ENCODE results near the gene ITSN1. TPM values are rescaled to one million over a fixed set of nuclear protein-coding genes. Genes with fewer than 3 reads are reported as not detected.

Gene ITSN1
- polyA plus RNA-seq, 12 donors, result 29.8 to 65.1 (median 37.2) TPM; not detected in 1

DNA sequence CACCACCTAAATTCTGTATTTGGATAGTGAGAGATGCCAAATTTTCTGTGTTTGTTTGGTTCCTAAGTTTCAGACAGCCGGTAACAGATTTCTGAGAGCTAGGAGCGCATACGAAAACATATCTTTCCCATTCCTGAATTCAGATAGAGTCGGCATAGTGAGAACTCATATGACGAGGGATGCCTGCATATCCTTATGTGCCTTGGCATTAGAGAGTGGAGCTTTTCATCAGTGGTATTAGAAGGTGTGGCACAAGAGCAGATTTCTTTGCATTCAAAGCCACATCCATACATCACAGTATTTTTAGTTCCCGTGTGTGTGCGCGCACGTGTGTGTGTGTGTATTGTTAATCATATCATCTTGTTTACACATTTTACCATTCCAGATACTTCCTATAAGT is 187.5 kb downstream of the ITSN1 start:
- DNase-seq, result no peak

DNA sequence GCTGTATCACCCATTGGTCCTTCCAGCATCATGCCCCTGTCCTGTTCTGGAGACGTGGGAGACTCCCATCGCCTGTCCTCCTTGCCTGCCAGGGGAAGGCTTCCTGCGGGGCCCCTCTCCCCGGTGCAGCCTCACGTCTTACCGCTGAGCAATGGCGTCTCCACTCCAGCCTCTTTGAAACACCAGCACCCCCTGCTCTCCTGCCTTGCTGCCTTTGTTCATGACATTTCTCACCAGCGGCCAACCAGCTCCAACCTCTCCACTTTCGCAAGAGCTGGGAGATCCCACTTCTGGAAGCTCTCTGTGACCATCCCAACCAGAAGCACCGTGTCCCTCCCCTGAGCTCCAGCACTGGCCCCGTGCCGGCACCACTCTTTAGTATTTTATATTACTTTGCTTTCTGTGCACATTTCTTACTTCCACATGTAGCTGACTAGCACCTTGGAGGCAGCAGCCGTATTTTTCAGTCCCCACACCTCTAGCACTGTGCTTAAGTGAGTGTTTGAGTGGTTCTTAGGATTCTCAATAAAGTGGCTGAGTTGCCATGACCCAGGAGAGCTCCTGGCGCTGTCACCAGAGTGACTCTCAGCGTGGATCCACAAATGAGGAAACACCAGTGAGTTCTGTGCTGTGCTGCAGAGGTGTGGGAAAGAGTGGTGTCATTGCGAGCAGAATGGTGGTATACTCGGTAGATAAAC is 189.8 kb downstream of the ITSN1 start:
- no peak for DNase-seq

DNA sequence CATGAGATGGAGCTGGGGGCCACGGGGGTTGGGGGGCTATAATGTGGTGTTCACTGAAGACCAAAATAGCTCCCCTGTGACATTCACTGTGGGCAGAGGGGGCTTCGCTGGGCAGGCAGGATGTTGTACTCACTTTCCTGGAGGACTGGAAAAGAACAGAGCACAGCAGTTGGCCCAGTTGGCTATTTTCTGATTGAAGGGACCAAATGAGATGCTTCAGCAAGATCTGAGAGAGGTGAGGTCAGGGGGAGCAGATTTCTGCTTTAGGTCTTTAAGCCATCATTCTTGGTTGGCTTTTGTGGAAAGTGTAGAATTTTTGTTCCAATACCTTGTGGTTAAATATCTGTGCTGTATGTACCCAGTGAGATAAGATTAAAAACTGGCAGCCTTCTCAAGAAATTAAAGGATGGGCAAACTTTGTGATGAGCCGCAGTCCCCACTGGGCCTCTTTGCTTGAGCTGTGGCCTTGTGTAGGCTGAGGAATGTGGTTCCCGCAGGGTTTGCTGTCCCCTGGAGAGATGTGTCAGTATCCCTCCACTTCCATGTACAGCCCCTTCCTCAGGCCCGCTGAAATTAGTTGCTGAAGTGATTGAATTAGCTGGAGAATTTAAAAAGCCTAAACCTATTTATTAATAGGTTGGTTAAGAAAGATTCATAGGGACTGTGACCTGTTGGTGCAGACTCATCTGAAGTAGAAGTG is 192.7 kb downstream of the ITSN1 start:
- DNase-seq, result no peak

DNA sequence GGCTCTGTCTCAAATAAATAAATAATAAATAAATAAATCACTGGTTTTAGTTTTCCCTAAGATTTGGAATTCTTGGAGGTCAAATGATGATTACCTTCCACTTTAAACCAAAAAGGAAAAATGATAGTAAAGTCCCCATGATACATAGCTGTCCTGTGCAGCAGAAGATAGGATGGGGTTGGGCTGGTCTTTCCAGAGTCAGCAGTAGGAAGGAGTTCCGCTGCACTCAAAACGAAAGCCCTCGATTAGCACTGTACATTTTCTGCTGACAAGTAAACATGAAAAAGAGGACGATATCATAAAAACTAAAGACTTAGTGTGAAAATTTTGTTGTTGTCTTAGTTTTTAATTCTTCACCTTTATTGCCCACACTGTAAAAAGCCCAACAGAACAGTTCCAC is 193.6 kb downstream of the ITSN1 start:
- no peak for DNase-seq

DNA sequence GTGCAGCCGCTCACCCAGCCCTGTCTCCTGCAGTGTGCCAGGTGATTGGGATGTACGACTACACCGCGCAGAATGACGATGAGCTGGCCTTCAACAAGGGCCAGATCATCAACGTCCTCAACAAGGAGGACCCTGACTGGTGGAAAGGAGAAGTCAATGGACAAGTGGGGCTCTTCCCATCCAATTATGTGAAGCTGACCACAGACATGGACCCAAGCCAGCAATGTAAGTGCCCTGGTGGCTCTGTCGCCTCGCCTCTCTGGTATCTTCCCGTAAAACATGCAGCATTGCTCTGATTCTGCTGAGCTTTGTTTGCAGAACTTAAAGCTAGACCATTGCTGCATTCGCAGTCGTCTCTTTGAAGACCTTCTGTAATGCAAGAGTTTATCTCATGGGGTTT is 194.1 kb downstream of the ITSN1 start:
- DNase-seq, result no peak

DNA sequence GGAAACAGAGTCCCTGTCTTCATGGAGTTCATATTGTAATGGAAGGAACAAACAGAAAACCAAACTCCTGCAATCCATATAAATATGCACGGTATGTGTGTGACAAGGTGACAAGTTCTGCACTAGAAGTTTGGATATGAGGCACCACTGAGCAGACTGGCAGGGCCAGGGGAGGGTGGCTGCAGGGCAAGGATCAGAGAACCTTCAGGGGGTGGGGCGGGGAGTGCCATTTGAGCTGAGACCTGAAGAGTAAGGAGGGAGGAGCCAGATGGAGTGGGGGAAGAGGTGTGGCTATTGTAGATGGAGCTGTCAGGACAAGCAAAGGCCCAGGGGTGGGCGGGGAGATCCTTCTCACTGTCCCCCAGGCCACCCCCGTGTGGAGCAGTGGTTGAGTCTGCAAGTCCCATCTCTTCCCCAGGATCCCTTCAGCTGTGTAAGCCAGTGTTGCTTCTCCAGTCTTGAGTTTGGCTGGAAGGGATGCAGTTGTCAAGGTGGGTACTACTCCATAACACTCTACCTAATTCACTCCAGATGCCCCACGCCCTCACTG is 196.9 kb downstream of the ITSN1 start:
- DNase-seq, result no peak

DNA sequence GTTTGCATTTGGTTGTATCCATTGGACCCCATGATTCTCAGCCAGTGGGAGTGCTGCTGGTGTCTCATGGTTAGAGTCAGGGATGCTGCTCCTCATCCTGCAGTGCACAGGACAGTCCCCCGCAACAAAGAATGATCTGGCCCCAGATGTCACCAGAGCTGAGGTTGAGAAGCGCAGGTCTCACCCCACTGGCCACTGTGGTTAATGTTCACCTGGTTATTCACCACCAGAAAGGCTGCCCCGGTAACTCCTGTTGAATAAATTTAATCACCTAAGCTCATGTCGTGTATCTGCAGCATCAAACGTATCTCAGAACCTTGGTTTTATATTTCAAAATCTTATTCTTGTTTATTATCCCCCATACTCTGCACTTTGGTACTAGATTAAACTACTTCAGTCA is 197.5 kb downstream of the ITSN1 start:
- no peak for DNase-seq

DNA sequence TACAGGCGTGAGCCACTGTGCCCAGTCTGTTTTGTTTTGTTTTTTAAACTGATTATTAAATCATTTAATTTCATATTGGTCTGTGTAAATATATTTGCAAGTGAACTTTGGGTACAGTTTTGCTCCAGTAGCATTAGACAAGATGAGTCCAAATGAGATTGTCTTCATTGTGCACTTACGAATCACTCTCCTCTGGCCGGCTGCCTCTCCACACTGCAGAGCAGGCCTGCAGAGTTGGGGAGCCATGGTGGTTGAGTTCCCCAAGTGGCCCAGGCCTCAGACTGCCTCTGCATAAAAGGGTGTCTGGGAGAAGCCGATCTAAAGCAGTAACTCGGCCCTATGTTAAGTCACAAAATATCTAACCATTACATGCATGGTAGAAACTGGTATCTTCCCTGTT is 198.5 kb downstream of the ITSN1 start:
- no peak for DNase-seq

DNA sequence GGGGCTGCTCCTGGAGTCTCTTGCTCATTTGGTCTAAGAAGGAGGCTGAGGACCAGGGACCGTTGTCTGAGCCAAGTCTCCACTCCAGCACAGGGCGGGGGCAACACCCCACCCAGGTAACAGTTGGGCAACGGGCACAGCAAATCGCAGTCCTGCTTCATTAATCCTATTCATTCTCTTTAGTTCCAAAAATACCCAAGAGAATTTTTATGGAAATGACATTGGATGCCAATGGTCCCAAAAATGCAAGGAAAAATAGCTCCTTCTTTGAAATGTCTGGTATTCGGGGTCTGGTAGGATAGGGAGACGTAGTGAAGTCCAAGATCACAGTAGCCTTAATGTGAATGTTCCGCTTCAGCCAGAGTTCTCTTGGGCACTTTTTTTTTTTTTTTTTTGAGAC is 199.3 kb downstream of the ITSN1 start:
- DNase-seq, result no peak

DNA sequence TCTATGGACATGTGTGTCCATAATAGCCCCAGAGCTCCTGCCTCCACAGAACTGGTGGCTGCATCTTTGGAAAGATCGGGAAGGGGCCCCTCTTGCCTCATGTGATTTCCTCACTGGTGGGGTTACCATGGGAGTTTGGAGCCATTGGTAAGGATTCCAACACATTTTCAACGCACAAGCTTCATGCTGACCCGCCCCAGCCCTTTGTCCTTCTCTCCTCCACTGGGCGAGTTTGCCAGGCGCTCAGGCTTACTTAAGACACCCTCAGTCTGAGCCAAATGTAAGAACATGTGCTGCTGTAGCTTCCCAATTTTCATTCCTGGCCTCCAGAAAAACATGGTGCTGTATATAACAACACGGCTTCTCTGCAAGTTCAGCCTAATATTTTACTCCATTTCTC is 200.9 kb downstream of the ITSN1 start:
- no peak for DNase-seq

DNA sequence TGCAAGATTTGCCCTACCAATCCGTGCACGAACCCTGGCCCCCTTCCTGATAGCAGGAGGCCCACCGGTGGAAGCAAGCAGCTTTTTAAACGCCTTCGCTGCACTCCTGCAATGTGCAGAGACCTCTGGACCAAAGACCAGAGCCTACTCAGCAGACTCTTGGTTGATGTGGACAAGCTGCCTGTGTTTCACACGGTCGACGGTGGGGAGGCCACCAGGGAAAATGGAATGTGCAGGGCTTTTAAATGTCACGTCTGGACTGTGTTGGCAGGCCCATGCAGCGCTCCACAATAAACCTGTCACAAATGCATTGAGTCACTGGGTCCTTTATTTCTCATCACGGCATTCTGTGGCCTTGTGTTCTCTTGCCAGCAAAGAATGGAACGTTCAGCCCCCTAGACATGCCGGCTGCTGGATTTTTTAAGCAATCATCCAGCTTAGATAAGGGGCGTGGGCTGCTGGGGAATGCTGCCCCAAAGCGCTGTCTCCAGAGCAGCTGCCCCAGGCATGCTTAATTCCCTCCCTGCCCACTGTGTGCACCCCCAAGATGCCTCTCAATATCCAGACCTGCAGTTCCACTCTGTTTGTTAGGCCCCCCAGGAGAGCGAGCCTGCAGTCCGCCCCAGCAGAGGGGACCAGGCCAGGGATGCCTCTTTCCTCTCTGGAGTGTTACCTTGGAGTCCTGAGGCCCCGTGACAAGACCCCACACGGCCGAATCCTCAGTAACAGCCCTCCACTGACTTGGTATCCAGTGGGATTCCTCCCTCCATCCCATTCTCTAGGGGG is 202.0 kb downstream of the ITSN1 start:
- DNase-seq, result no peak

DNA sequence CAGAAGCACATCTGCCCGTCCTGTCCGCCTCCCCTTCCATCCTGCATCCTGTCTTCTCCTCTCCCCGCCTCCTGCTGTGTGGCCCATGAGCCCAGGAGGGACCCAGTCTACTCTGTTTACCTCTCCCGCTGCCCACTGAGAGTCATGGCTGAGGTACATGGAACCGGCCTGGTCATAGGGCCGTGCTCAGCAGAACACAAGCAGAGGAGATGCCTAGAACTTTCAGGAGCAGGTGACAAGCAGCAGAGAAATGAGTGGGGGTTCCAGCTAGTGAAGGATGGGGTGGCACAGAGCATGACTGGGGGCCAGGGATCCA is 202.5 kb downstream of the ITSN1 start:
- DNase-seq, result no peak

DNA sequence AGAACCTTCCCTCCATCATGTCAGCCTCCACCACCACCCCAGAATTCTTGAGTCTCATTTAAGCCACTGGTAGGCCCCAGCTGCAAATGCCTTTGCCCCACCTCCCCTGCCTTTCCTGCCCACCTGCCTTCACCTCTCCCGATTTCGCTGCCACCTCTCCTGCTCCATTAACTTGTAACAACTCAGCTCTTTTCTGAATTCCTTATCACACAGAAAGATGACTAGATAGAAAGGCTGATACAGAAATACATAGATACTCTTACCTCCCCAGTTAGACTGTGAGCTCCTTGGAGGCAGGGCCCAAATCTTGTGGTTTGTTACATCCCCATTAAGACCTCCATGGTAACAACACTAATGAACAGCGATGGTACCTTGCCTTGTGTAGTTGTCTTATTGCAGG is 203.8 kb downstream of the ITSN1 start:
- DNase-seq, result no peak

DNA sequence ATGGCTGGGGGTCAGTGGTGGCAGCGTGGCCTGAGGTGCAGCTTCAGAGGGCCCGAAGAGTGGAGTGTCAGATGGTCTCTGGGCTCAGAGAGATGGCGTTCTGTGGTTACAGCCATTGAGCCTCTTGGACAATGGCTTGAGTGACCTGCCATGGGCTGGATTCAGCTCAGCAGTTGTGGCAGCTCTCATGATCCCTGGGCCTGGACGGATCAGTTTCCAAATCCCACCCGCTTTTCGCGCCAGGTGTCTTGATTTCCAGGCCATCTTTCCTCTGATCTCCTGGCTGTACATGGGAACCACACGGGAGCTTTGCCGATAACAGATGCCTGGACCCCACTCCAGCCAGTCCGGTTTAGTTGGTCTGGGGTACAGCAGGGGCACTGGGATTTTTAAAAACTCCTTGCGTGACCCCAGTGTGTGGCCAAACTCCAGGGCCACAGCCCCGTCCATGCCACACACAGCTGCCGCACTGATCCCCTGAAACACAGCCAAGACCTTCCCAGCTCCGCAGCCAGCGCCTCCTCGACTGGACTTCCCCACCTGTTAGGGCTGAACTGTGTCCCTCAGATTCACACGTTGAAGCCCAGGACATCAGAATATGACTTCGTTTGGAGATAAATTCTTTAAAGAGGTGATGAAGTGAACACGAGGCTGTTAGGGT is 205.4 kb downstream of the ITSN1 start:
- no peak for DNase-seq

DNA sequence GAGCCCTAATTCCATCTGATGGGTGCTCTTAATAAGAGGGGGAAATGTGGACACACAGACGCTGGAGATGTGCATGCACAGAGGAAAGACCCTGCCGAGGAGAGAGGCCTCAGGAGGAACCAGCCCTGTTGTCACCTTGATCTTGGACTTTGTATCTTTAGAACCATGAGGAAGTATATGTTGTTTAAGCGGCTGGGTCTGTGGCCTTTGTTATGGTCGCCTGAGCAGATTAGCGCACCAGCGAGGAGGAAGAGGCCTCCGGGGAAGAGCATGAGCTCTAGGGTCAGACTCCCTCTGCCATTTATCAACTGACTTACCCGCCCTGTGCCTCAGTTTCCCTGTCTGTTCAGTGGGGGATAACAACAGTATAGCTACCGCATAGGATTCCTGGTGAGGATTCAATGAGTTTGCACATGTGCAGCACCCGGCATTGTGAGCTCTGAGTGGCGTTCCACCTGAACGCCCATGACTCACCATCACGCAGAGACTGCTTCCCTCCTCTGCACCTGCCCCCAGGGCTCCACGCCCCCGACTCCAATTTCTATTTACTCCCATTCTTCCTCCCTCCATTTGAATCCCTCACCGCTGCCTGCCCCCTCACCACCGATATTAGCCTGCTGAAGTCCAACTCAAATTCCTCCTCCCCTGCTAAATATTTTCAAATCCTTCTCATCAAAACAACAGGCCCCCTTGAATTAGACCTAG is 206.1 kb downstream of the ITSN1 start:
- no peak for DNase-seq

DNA sequence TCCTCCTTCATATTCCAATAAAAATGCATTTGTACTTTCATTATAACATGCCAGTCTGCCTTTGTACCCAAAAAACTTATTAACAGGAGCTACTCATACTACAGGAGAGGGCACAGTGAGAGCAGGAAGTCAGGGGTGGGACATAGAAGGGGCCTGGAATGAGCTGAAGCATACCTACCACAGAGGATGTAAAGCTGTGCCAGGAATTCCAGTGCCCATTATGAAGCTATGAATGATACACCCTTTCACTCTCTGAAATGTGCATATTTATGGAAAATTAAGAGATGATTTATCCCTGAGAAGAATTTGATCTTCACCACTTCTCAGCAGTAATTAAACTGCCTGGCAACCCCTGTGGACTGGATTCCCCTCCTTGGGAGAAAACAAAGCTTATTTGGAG is 207.5 kb downstream of the ITSN1 start:
- DNase-seq, result no peak

DNA sequence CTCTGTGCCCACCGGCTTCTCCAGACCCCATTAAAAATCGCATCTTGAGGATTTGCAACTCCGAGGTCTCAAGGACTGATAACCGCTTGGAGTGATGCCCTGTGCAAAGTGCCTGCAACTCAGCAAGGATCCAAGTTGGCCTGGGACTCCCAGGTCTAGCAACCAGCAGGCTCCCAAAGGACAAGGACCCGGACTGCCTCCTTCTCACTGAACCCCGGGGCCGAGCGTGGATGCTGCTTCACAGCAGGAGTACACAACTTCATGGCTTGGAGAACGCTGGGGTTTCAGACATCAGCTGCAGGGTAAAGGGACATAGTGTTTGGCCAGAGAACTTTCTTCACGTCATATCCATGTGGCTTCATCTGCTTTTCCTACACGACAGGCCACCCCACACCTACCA is 208.1 kb downstream of the ITSN1 start:
- DNase-seq, result no peak

DNA sequence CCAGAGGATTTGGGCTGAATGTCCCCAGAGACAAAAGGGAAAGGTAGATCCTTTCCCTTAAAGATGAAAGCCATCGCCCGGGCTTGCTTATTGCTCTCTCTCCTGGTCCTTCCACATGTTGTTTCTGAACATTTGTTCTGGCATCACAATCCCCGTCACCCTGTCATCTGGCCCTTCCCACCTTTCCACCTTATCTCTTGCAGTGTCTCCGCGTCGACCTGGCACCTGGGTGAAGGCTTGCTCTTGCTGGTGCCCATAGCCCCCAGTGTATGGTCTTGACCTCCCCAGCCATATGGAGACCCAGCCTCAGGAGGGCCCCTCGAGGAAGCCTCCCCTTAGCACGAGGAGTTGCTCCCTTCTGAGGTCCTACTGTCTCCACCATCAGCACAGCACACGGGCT is 208.7 kb downstream of the ITSN1 start:
- DNase-seq, result no peak

DNA sequence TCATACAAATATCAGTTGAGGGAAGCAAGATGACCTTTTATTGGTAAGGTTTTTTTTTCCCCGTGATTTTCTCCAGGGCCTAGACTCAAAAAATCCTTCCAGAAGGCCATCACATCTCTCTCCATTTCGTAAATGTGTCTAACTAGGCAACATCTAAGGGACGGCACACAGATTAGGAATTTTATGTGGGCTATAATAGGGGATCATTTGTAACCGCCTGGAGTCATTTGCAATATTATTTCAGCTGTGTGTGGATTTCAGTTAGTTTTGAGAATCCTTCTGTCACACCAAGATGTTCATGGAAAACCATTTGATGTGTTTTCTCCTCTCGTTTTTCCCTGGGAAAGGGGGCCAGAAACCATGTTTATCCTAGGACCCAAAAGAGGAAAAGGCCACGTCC is 210.2 kb downstream of the ITSN1 start:
- DNase-seq, result no peak

DNA sequence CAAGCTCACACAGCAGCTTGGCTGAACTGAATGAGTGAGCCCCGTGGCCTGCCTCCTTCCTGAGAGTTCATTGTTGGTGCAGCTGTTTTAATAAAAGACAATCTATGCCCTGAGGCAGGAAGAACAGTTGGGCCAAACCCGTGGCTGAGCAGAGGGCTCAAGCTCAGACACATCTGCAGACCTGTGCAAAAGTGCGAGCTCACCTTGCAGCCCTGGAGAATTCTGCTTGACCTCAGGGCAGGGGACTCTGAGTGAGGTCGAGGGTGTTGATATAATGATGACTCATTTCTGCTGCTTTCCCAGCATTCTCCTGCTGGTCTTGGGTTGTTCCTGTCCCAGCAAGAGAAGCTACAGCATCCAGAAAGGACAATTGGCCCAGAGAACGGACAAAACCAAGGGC is 212.3 kb downstream of the ITSN1 start:
- no peak for DNase-seq

DNA sequence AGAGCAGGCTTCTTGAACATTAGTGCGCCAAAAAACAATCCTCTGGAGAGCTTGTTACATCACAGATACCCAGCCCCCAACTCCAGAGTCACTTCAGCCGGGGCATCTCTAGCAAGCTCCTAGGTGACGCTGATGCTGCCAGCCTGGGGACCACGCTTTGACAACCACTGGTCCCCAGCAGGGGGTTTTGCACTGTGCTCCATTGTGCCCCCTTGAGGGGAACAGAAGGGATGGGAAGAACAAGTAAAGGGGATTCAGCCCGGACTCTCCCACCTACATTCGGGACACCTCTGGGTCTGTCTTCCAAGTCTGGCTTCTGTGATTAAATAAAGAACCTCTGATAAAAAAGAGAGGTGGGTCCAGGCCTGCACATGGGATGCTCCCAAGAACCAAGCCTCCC is 212.9 kb downstream of the ITSN1 start:
- no peak for DNase-seq
